ENCODE results near the gene RYK. TPM values are rescaled to one million over a fixed set of nuclear protein-coding genes. Genes with fewer than 3 reads are reported as not detected.

Gene RYK
- 10 to 100 TPM; 46.0 to 54.2 (median 49.9) TPM for total RNA-seq (2021; fragmentation: NEBNext Ultra II Directional; extraction: Animal tissue kit (Norgen Biotek cat#: 25700))
- long read RNA-seq, partial matches to known transcripts: 10 of 12 reads
- long read RNA-seq, other reads (novel, unspliced or antisense): 1 of 12 reads

DNA sequence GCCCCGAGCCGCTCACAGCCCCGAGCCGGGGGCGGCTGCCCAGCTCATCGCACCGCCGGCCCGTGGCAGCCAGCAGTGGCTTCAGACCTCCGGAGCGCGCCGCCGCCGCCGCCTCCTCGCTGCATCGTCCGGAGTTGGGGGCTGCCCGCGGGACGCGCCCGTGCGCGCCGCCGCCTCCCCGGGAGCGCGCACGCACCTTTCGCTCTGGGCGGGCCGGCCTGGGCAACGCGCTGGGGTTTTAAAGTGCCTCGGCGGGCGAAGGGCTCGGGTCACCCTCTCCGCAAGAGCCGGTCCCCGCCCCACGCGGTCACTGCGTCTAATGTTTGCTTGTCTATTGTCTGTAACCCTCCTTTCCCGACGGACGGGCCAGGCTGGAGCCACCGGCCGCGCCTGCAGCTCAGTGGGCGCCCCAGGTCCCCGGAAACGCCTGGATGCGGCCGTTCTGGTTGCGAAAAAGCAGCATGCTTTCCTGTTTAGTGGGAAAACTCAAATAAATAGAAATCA is at the start of gene RYK:
Gene RYK, minus strand, starts transcription at position 143 of the 504 bp plus-strand sequence. CDS start 205 bp downstream, outside the sequence.
- Mint-ChIP-seq H3K4me3 (peak within 1 kb of the TSS; percentile 97), H3K4me1 (ENCODE audit: low read depth) (peaks cover 40% of the 10 kb centered on the region), H3K27me3 (ENCODE audit: insufficient read depth) (peaks cover 3% of the 10 kb centered on the region), H3K36me3 (ENCODE audit: low read depth) (peaks cover 6% of the 10 kb centered on the region), H3K27ac (peak within 1 kb of the TSS; percentile 89), H3K9me3 (no peaks in the 10 kb centered on the region)
- DNase-seq: peak; percentile 41
- TF ChIP-seq, protein P1, sequence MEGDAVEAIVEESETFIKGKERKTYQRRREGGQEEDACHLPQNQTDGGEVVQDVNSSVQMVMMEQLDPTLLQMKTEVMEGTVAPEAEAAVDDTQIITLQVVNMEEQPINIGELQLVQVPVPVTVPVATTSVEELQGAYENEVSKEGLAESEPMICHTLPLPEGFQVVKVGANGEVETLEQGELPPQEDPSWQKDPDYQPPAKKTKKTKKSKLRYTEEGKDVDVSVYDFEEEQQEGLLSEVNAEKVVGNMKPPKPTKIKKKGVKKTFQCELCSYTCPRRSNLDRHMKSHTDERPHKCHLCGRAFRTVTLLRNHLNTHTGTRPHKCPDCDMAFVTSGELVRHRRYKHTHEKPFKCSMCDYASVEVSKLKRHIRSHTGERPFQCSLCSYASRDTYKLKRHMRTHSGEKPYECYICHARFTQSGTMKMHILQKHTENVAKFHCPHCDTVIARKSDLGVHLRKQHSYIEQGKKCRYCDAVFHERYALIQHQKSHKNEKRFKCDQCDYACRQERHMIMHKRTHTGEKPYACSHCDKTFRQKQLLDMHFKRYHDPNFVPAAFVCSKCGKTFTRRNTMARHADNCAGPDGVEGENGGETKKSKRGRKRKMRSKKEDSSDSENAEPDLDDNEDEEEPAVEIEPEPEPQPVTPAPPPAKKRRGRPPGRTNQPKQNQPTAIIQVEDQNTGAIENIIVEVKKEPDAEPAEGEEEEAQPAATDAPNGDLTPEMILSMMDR (IDR thresholded peaks at IDR 0.05): no peak

DNA sequence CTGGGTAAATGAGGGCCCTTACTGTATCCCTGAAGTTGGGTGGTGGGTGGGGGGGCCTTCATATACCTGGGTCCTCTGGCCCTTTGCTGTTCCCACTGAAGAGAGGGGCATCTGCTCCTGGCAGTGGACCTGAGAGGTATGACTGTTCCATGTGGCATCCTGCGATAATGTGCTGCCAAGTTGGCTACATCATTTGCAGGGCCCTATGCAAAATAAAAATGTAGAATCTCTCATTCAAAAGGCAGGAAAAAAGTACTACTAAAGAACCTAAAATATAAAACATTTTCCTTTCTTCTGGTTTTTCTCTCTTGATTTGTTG is 49.2 kb upstream of the RYK start:
- DNase-seq: no peak
- no peaks in the 10 kb centered on the region for H3K9me3 Mint-ChIP-seq
- no peaks in the 10 kb centered on the region for H3K36me3 Mint-ChIP-seq (ENCODE audit: low read depth)
- H3K4me3 Mint-ChIP-seq: no peak overlapping the region
- TF ChIP-seq, protein P1 (IDR thresholded peaks at IDR 0.05): no peak; the same call in 1 of the 2 replicates
- H3K4me1 Mint-ChIP-seq (ENCODE audit: low read depth): peaks cover 10% of the 10 kb centered on the region
- no peaks in the 10 kb centered on the region; the same call in 1 of the 2 replicates for H3K27me3 Mint-ChIP-seq (ENCODE audit: insufficient read depth)
- peak overlapping the region; percentile 45; the same call in 1 of the 2 replicates for H3K27ac Mint-ChIP-seq

DNA sequence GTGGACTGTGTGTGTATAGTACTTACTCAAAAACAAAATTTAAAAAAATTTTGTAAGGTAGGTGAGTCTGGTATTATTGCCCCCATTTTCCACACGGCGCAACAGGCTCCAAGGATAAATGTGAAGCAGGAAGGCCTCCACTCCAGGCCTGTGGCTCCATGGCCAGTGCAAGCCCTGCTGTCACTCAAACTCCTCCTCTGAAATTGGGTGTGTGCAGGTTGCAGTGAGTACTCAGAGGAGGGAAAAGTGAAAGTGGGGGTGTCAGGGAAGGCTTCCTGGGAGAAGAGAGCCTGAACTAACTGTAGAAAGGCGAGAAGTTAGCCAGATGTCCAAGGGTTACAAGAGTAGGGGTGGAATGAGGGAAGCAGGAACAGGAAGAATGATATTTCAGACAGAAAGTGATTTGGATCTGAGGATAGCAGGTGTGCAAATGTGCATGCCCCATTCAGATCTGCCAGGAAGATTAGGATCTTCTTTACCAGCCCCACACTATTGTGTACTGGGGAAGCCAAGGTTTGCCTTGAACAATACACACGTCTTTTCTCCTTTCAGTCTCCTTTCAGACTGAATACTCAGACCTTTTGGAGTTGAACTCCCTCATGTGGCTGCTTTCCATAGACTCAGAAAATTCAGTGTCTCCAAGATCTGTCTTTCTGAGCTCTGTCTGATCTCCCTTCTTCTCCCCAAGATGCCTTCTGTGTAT is 48.7 kb upstream of the RYK start:
- TF ChIP-seq, protein P1 (IDR thresholded peaks at IDR 0.05): peak; percentile 57
- H3K4me1 Mint-ChIP-seq (ENCODE audit: low read depth): peaks cover 10% of the 10 kb centered on the region
- peak overlapping the region; percentile 45; the same call in 1 of the 2 replicates for H3K27ac Mint-ChIP-seq
- no peaks in the 10 kb centered on the region for H3K36me3 Mint-ChIP-seq (ENCODE audit: low read depth)
- peak; percentile 43 for DNase-seq
- H3K9me3 Mint-ChIP-seq: no peaks in the 10 kb centered on the region
- no peak overlapping the region for H3K4me3 Mint-ChIP-seq
- no peaks in the 10 kb centered on the region; the same call in 1 of the 2 replicates for H3K27me3 Mint-ChIP-seq (ENCODE audit: insufficient read depth)

DNA sequence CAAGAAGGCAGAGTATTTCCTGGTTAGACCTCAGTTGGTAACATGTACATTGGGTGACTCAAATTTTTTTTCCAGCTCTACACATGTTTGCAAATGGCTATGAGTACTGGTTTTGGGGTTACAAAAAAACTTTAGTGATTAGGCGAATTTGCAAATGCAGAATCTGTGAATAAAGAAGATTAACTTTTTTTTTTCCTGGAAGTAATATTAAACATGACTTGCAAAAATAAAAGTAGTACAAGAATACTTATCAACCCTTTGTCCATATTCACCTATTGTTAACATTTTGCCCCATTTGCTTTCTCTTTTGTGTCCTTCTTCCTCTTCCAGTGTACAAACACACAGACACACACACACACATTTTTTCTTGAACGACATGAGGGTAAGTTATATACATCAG is 47.6 kb upstream of the RYK start:
- no peak overlapping the region for H3K27ac Mint-ChIP-seq
- no peaks in the 10 kb centered on the region; the same call in 1 of the 2 replicates for H3K27me3 Mint-ChIP-seq (ENCODE audit: insufficient read depth)
- no peak overlapping the region for H3K4me3 Mint-ChIP-seq
- TF ChIP-seq, protein P1 (IDR thresholded peaks at IDR 0.05): no peak
- DNase-seq: no peak
- peaks cover 10% of the 10 kb centered on the region for H3K4me1 Mint-ChIP-seq (ENCODE audit: low read depth)
- H3K36me3 Mint-ChIP-seq (ENCODE audit: low read depth): no peaks in the 10 kb centered on the region
- H3K9me3 Mint-ChIP-seq: no peaks in the 10 kb centered on the region

DNA sequence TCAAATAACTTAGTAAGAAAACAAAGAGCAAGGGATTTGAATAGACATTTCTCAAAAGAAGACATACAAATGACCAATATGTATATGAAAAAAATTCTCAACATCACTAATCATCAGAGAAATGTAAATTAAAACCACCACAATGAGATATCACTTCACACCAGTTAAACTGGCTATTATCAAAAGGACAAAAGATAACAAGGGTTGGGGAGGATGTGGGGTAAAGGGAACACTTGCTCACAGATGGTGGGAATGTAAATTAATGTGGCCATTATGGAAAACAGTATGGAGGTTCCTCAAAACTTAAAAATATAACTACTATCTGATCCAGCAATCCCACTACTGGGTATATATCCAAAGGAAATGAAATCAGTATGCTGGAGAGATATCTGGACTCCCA is 46.0 kb upstream of the RYK start:
- Mint-ChIP-seq H3K4me3 (no peak overlapping the region), H3K36me3 (ENCODE audit: low read depth) (no peaks in the 10 kb centered on the region), H3K4me1 (ENCODE audit: low read depth) (peaks cover 13% of the 10 kb centered on the region), H3K27ac (no peak overlapping the region), H3K9me3 (no peaks in the 10 kb centered on the region), H3K27me3 (ENCODE audit: insufficient read depth) (no peaks in the 10 kb centered on the region; the same call in 1 of the 2 replicates)
- DNase-seq: no peak
- TF ChIP-seq, protein P1 (IDR thresholded peaks at IDR 0.05): no peak
